GM06990 (cell line): ENCODE data around the gene CDYL.

ENCODE experiments used
- DNase-seq: peaks from one replicate; pipeline ENCODE4 v3.0.0-alpha.2; 2011; ENCODE audit not compliant: insufficient read length; ENCODE audit errors: extremely low read depth
- H3K27me3 ChIP-seq: replicated peaks from 2 replicates; pipeline ENCODE4 v1.6.0; 2011; ENCODE audit warnings: low read length; ENCODE audit not compliant: control insufficient read depth, insufficient read depth
- H3K36me3 ChIP-seq: 2 replicates; pipeline ENCODE4 v1.5.1; 2011; ENCODE audit warnings: low read length; ENCODE audit not compliant: control insufficient read depth, insufficient read depth
- H3K4me3 ChIP-seq: replicated peaks from 2 replicates; pipeline ENCODE4 v1.5.1; 2011; ENCODE audit warnings: low read depth, mild to moderate bottlenecking, control low read depth, low read length
- TF ChIP-seq, protein P1 (sequence below): IDR thresholded peaks from 2 replicates; pipeline ENCODE4 v1.5.1; 2011; ENCODE audit warnings: low read length, control low read depth, mild to moderate bottlenecking, inconsistent platforms; ENCODE audit not compliant: insufficient read depth, poor library complexity, severe bottlenecking

CDYL gene

DNA sequence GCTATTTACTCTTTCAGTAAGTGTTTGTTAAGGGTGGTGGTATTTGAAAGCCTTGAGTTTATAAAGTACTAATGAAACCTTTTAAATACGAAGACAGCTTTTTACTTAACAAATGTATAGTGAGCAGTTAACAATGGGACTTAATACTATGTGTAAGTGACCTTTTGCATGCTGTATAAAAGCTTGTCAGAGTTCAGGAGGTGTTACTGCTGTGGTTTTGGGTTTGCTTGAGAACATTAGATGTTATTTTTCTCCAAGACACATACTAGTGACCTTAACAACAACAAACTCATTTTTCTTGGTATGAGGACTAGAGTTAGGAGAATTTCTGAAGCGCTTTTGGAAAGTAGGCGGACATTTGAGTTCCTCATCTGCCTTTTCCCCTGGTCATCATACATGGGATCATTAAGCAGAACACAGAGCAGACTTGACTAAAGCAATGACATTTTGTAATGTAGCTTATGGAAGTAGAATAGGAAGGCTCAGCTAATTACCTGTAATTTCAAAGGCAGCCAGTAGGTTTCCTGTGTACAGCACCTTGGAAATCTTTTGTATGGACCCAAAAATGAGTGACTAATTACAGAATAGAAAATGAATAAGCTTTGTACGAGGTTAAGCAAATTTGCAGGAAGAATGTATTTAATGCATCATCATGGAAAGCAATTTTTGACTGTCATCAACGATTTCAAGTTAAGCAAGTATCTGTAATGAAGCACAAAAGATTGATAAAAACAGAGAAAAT lies 14.1 kb downstream of the CDYL start:
- no peaks in the 10 kb centered on the region for H3K27me3 ChIP-seq
- no peak for DNase-seq
- TF ChIP-seq, protein P1, sequence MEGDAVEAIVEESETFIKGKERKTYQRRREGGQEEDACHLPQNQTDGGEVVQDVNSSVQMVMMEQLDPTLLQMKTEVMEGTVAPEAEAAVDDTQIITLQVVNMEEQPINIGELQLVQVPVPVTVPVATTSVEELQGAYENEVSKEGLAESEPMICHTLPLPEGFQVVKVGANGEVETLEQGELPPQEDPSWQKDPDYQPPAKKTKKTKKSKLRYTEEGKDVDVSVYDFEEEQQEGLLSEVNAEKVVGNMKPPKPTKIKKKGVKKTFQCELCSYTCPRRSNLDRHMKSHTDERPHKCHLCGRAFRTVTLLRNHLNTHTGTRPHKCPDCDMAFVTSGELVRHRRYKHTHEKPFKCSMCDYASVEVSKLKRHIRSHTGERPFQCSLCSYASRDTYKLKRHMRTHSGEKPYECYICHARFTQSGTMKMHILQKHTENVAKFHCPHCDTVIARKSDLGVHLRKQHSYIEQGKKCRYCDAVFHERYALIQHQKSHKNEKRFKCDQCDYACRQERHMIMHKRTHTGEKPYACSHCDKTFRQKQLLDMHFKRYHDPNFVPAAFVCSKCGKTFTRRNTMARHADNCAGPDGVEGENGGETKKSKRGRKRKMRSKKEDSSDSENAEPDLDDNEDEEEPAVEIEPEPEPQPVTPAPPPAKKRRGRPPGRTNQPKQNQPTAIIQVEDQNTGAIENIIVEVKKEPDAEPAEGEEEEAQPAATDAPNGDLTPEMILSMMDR: peak; percentile 23

DNA sequence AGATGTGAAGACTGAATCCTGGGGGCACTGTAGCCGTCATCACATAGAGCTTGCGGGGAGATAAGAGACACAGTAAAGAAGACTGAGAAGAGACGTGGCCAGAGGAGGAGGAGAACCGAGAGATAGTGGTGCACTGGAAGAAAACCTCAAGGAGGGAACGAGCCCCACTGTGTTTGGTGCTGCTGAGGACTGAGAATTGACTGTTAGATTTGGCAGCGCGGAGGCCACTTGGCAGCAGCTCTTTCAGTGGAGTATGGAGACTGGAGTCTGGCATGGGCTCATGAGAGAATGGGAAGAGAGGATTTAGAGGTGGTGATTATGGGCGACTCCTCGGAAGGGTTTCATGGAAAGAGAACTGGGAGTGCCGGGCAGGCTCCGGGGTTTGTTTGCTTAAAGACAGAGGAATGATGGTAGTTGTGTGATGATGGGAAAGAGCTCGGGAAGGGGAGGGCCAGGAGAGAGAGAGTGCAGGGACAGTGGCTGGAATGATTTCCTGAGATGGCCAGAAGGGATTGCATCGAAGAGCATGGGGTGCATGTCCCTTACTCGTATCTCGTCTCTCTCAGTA lies 18.0 kb downstream of the CDYL start:
- TF ChIP-seq, protein P1: no peak
- DNase-seq: no peak
- no peaks in the 10 kb centered on the region for H3K36me3 ChIP-seq
- no peaks in the 10 kb centered on the region for H3K27me3 ChIP-seq
- H3K4me3 ChIP-seq: no peak overlapping the region

More for the DNA sequence above, 14.1 kb downstream of the CDYL start:
- no peak overlapping the region for H3K4me3 ChIP-seq
- H3K36me3 ChIP-seq: no peaks in the 10 kb centered on the region

DNA sequence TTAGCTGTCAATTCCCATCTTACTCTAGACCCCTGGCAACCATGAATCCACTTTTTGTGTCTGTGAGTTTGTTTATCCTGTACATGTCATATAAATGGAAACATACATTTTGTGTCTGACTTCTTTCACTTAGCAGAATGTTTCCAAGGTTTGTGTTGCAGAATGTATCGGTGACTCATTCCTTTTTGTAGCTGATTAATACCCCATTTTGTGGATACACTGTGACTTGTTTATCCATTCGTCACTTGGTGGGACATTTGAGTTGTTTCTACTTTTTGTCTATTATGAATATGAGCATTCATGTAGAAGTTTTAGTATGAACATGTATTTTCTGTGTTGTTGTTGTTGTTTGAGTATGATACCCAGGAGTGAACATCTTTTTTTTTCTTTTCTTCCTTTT lies 21.4 kb downstream of the CDYL start:
- no peaks in the 10 kb centered on the region for H3K27me3 ChIP-seq
- DNase-seq: no peak
- H3K36me3 ChIP-seq: no peaks in the 10 kb centered on the region
- no peak overlapping the region for H3K4me3 ChIP-seq
- TF ChIP-seq, protein P1: no peak

DNA sequence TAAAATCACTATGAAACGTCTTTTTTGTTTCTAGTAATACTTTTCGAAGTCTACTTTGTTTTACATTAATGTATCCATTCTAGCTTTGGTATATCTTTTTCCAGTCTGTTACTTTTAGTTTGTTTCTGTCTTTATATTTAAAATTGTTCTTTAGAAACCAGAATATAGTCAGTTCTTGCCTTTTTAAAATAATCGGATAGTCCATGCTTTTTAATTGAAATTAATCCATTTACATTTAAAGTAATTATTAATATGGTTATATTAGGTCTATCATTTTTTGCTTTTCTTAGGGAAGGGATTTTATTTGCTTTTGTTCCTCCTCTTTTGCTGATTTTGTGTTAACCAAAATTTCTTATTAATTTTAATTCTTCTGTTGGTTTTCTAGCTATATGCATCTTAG lies 23.7 kb downstream of the CDYL start:
- no peaks in the 10 kb centered on the region for H3K27me3 ChIP-seq
- no peak overlapping the region for H3K4me3 ChIP-seq
- no peak for DNase-seq
- H3K36me3 ChIP-seq: no peaks in the 10 kb centered on the region
- TF ChIP-seq, protein P1: no peak

DNA sequence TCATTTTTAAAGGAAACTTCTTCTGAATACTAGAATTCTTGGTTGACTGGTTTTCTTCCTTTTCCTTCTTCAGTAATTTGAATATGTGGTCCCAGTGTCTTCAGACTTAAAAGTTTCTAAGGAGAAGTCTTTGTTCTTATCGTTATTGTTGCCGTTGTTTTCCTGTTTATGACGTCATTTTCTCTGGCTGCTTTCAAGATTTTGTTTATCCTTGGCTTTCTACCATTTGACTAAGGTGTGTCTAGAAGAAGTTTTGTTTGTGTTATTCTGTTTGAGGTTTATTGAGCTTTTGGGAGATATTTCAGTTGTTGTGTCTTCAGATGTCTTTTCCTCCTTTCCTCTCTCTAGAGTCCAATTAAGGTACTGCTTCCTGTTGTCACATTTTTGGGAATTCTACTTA lies 24.5 kb downstream of the CDYL start:
- no peaks in the 10 kb centered on the region for H3K36me3 ChIP-seq
- H3K4me3 ChIP-seq: no peak overlapping the region
- no peaks in the 10 kb centered on the region for H3K27me3 ChIP-seq
- TF ChIP-seq, protein P1: no peak
- DNase-seq: no peak
